GM21526 (cell line): Measurements from ENCODE around the gene CYP2F1.
"Not testable (repeated sequence)": the region's sequence is repeated elsewhere in the genome, so short reads cannot be mapped to it uniquely, and the experiment has no call there.

Experiments
- ATAC-seq: cut with Tn5 transposase; IDR thresholded peaks from one replicate; pipeline ENCODE4 v1.9.1; 2021; ENCODE audit warnings: moderate library complexity; ENCODE audit not compliant: unreplicated experiment, low FRiP score

CYP2F1 gene

DNA sequence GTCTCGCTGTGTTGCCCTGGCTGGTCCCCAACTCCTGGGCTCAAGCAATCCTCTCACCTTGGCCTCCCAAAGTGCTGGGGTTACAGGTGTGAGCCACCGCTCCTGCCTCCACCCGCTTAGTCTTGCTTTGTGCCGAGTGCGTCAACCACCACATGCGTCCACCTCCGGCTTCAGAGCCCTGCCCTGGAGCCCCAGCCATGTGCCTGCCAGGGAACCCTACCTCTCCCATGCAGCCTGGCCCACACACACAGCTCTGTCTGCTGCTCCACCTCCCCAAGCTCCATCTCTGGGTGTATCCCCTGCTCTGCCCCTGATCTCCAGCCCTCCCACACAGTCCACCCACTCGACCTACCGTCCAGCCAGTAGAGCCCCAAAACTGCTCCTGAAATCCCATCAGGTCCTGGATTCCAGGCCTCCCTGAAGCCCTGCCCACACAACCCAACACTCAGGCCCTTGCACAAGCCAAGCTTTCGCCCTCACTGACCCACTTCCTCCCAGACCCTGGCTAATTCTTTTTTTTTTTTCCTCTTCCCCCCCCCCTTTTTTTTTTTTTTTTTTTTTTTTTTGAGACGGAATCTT lies 9.6 kb downstream of the CYP2F1 start:
- ATAC-seq = no peak

DNA sequence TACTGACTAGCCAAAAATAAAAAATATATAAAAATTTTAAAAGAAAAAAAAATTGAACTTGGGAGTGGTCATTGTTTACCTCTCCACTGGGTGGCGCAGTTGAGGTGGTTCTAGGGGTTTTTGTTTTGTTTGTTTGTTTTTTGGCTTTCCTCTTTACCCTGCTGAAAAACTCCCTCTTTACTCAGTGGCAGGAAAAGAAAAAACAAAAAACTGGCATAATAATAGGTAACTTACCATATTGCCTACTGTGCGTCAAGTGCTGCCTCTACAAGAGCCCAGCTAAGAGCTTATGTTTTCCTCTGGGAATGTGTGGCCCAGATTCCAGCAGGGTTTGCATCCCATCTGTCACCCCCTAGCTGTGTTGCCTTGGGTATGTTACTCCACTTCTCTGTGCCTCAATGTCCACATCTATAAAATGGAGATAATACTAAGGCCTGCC lies 12.6 kb downstream of the CYP2F1 start:
- ATAC-seq = not testable (repeated sequence)

DNA sequence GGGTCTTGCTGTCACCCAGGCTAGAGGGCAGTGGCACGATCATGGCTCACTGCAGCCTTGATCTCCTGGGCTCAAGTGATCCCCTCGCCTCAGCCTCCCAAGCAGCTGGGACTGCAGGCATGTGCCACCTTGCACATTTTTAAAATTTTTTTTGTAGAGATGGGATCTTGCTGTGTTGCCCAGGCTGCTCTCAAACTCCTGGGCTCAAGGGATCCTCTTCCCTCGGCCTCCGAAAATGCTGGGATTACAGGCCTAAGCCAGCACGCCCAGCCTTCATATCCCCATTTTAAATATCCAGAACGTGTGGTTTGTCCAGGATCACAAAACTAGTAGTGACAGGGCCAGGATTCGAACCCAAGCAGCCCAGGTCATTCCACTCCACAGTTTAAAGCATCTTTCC lies 13.1 kb downstream of the CYP2F1 start:
- ATAC-seq = not testable (repeated sequence)

DNA sequence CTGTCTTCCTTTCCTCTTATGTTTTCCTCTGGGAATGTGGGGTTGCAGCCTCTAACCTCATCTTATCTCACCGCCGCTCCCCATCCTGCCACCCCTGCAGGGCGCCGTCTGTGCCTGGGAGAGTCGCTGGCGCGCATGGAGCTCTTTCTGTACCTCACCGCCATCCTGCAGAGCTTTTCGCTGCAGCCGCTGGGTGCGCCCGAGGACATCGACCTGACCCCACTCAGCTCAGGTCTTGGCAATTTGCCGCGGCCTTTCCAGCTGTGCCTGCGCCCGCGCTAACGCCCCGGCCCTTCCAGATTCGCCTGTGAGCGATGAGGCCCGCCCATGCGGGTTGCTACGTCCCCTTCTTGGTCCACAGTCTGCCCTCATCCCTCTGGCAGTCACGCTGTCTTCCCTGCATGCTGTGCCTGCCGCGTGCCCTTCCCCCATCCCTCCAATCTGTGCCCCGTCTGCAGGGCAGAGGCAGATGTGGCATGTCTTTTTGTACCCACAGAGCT lies 13.6 kb downstream of the CYP2F1 start:
- not testable (repeated sequence) for ATAC-seq

- ATAC-seq = no peak
Observed at GRCh38 chr19:41128692-41129091, 14.5 kb downstream of the CYP2F1 start.

DNA sequence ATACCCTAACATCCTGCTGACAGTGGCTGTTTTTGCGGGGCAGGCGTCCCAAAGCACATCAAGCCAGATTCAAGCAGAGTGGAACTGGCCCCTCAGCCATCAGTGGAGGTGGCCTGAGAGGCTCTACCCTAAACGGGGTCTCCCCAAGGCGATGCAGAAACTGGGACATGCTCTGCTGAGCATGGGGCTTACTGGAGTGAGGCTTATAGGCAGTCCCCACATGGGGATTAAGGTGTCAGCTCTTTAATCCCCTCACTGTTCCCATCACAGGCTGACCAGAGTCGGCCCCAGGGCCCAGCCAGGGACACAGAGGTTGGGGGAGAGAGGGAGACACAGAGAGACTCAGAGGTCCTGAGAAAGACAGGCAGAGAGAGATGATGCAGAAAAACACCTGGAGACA lies 17.0 kb downstream of the CYP2F1 start:
- ATAC-seq = no peak

- ATAC-seq = no peak
Observed at GRCh38 chr19:41133260-41133659, 19.0 kb downstream of the CYP2F1 start.

DNA sequence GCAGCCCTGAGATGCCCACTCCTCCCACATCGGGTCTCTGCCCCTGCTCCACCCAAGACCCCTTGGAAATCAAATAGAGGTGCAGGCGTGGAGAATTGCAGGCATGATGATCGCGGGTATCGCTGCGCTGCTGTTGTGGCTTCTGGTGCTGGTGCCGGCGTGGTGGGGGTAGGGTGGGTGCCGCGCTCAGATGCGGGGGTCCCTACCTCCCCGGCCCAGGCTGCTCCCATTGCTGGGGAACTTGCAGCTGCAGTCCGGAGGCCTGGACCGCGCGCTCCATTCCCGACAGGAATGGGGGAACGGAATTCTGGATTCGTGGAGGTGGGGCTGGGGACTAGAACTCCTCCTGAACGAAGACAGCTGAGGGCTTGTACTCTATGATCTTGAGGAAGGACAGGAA lies 20.4 kb downstream of the CYP2F1 start:
- ATAC-seq = no peak

GRCh38 chr19:41135390-41136384 lies 21.5 kb downstream of the CYP2F1 start:
- not testable (repeated sequence) for ATAC-seq

DNA sequence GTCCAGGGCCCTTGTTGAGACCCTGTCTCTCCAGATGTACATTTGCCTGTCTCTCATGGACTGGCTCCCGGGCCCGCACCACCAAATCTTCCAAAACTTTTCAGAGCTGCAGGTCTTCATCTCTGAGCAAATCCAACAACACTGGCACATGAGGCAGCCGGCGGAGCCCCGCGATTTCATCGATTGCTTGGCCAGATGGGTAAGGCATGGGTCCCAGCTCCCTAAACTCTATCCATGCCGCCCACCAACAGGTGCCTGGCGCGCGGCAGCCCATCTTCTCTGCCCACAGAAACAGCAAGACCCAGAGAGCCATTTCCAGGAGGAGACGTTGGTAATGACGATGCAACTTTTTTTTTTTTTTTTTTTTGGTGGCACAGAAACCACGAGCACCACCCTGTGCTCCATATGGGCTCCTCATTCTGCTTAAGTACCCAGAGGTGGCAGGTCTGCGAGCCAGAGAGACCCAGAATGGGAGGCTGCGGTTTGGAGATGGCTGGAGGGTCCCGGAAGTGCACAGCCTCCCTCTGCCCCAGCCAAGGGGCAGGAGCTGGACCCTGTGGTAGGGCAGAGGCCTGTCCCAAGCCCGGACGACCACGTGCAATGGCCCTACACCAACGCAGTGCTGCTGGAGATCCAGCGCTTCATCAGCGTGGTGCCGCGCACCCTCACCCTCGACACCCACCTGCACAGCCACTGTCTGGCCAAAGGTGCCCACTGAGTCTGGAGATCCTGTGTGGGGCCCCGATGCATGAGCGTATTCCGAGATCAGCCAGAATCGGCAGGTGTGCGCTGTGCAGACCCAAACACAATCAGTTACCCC lies 22.6 kb downstream of the CYP2F1 start:
- no peak for ATAC-seq

DNA sequence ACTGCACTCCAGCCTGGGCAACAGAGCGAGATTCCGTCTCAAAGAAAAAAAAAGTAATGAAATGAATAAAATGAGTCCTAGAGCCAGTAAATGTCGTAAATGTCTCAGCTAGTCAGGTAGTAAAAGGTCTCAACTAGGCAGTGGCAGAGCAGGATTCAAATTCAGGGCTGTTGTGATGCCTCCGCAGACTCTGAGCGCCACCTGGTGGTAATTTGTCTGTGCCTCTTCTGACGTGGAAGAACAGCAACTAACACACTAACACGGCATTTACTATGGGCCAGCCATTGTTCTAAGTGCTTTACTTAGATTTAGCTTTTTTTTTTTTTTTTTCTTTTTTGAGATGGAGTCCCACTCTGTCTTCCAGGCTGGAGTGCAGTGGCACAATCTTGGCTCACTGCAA lies 30.2 kb downstream of the CYP2F1 start:
- no peak for ATAC-seq

DNA sequence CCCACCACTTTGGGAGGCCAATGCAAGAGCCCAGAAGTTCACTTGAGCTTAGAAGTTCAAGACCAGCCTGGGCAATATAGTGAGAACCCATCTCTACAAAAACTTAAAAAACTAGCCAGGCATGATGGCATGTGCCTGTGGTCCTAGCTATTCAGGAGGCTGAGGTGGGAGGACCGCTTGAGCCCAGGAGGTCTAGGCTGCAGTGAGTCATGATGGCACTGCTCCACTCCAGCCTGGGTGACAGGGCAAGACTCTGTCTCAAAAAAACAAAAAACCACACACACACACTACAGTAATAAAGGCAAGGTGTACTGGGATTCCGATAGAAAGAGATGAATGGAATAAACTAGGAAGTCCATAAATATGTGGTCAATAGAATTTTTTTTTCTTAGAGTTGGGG lies 35.6 kb downstream of the CYP2F1 start:
- ATAC-seq = no peak

- ATAC-seq = not testable (repeated sequence)
Observed at GRCh38 chr19:41150986-41151385, 36.8 kb downstream of the CYP2F1 start.

GRCh38 chr19:41154060-41154459 lies 39.8 kb downstream of the CYP2F1 start:
- ATAC-seq = no peak

DNA sequence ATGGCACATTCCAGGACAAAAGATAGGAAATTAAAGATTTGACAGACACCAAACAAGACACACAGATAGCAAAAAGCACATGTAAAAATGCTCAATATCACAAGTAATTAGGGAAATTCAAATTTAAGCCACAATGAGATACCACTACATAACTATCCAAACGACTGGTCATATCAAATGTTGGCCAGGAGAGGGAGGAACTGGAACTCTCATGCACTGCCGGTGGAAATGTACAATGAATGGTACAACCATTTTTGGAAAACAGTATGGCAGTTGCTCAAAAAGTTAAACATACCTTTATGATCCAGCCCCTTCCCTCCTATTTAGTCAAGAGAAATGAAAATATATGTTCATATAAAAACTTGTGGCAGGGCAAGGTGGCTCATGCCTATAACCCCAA lies 42.0 kb downstream of the CYP2F1 start:
- ATAC-seq = no peak

- no peak for ATAC-seq
Observed at GRCh38 chr19:41159881-41160280, 45.6 kb downstream of the CYP2F1 start.

DNA sequence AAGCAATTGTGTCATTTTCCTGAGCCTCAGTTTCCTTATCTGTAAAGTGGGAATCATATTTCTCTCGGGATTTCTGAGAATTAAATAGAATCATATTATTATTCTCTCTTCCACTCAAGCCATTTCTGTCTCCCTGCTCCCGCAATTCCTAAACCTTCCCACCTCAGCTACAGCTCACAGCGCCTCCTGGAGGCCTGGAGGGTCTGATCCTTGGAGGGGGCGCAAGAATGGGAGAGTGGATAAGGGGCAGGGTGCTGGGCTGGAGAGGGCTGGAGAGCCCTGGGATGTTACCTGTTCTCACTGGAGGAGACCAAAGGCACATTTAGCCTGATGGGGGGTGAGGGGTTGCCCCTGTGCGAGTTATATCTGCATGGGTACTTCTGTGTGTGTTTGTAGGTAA lies 47.7 kb downstream of the CYP2F1 start:
- ATAC-seq = no peak

DNA sequence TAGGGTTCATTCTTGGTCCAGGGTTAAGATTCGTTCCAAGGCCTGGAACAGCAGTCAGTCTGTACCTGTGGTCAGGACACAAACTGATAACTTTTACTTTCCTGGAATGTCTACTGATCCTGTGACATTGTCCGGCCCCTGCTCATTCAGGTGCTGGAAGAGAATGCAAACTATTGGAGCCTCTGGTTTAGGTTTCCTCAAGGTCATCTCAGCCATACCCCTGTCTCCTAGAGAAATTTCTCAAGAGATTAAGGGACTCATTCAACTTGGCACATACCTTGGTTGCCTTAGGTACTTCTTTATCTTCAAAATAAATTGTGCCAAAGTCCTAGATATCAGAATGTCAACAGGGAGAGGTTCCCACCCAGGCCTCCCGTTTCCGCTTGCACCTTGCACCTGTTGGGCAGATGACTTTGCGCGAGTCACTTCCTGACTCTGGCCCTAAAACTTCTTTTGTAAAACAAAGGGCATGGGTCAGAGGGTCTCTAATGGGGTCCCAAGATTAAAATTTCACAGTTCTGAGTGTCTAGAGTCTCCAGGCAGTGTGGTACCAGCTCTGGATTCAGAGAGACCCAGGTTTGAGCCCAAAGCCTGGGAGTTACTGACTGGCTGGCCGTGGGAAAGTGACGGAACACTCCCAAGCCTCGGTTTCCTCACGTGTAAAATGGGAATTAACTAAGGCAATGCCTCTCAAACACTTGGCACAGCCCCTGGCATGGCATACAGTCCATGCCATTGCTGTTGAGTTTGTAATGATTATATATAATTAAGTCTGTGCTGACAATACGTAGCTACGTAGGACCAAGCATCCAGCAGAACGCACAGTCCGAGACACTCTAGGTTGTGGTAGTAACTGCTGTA lies 52.9 kb downstream of the CYP2F1 start:
- ATAC-seq = no peak

GRCh38 chr19:41172297-41173164 lies 58.3 kb downstream of the CYP2F1 start:
- no peak for ATAC-seq
